Measurements from ENCODE around the gene ADCK2. TPM values are rescaled to one million over a fixed set of nuclear protein-coding genes. Genes with fewer than 3 reads are reported as not detected.
A peak's percentile ranks its signal among the peaks of the same experiment; 100 is the strongest.

Gene ADCK2
- total and polyA plus RNA-seq, 9 of the 15 experiments (the other 6 are each of a cell fraction or from before 2014, with no cell fraction given), result 0.08 to 14.3 (median 9.7) TPM

GRCh38 chr7:140696680-140697446, 24.1 kb downstream of the ADCK2 start, which contains the start of gene NDUFB2 (continued):
- TF ChIP-seq RNF219 (CRISPR knock-in tag; IDR thresholded peaks at IDR 0.05) (no peak), CTBP1 (IDR thresholded peaks at IDR 0.05; ENCODE audit: borderline replicate concordance) (peak; percentile 96), ZNF512 (tag; IDR thresholded peaks at IDR 0.05) (no peak), CBX1 (IDR thresholded peaks at IDR 0.05; ENCODE audit: low read depth) (peak; percentile 79), JUN (IDR thresholded peaks at IDR 0.05; ENCODE audit: borderline replicate concordance, low read depth, low read length) (no peak), JUN (CRISPR knock-in tag; IDR thresholded peaks at IDR 0.05; ENCODE audit: borderline replicate concordance) (no peak; the same call in 1 of the 2 replicates), REST (IDR thresholded peaks at IDR 0.05; ENCODE audit: borderline replicate concordance) (peak; percentile 96), REST (CRISPR knock-in tag; IDR thresholded peaks at IDR 0.05; ENCODE audit: low read depth) (peak; percentile 69), SMAD1 (IDR thresholded peaks at IDR 0.05; ENCODE audit: low read depth, low read length, partially characterized antibody) (no peak), NCOA2 (IDR thresholded peaks at IDR 0.05; ENCODE audit: partially characterized antibody in 2 of 2) (no peak), RFX5 (IDR thresholded peaks at IDR 0.05; ENCODE audit: low read depth, low read length) (no peak), BDP1 (IDR thresholded peaks at IDR 0.05; ENCODE audit: insufficient read depth, insufficient read length) (no peak), PHF20 (IDR thresholded peaks at IDR 0.05; ENCODE audit: partially characterized antibody) (peak; percentile 29), E2F3 (CRISPR knock-in tag; IDR thresholded peaks at IDR 0.05) (peak; percentile 75; the same call in 1 of the 2 replicates), HEY1 (CRISPR knock-in tag; IDR thresholded peaks at IDR 0.05; ENCODE audit: borderline replicate concordance) (peak; percentile 15; the same call in 1 of the 2 replicates), ZNF124 (CRISPR knock-in tag; IDR thresholded peaks at IDR 0.05) (no peak), STAG1 (CRISPR knock-in tag; IDR thresholded peaks at IDR 0.05; ENCODE audit: borderline replicate concordance) (0 out of 2 replicates have a peak, but pooled peaks have one; percentile 18)
